Right cardiac atrium (tissue), 5 donors: ENCODE data around the gene PCDHGA11. TPM values are rescaled to one million over a fixed set of nuclear protein-coding genes. Genes with fewer than 3 reads are reported as not detected.
A peak's percentile ranks its signal among the peaks of the same experiment; 100 is the strongest.
"Not testable (repeated sequence)": the region's sequence is repeated elsewhere in the genome, so short reads cannot be mapped to it uniquely, and the experiment has no call there.

Source experiments
- ATAC-seq, 2 donors: fragments of 200-7000 bp; cut with Tn5 transposase; one replicate each; pipeline versions ENCODE4 v1.8.0 to v1.9.1; 2020; ENCODE audit warnings: moderate library complexity in 2 of 2, mild to moderate bottlenecking in 1 of 2
- DNase-seq, 3 donors: peaks; one replicate each; pipeline ENCODE4 v3.0.0-alpha.2; 2020
- H3K27ac ChIP-seq: one replicate; pipeline ENCODE4 v1.5.1; 2013; ENCODE audit warnings: mild to moderate bottlenecking, low read length, control low read depth, moderate library complexity
- H3K27me3 ChIP-seq: one replicate; pipeline ENCODE4 v1.6.1; 2013; ENCODE audit not compliant: control insufficient read depth, insufficient read depth
- H3K4me1 ChIP-seq: one replicate; pipeline ENCODE4 v1.6.1; 2013; ENCODE audit warnings: low read length; ENCODE audit not compliant: control insufficient read depth, insufficient read depth
- H3K4me3 ChIP-seq: one replicate; pipeline ENCODE4 v1.5.1; 2013; ENCODE audit warnings: low read length, control low read depth
- H3K9me3 ChIP-seq: one replicate; pipeline ENCODE4 v1.6.1; 2013; ENCODE audit warnings: low read length; ENCODE audit not compliant: control insufficient read depth
- WGBS: extraction: QIAGEN DNeasy Blood & Tissue Kit; methylation state at CpG from one replicate; pipeline ENCODE4 v1.1.7; 2013; 5-methylcytosine and 5-hydroxymethylcytosine counted together
- intact Hi-C, 4 donors: fragments of 100-400 bp; cut with DNase I; formaldehyde crosslinking; loops; one replicate each; pipeline versions ENCODE4 v1.11.0 to v1.14.0; 2022 to 2023
- polyA plus RNA-seq: library from polyadenylated mRNA; stranded (reverse); fragments of 200-250 nt; gene quantifications from one replicate; pipeline ENCODE4 v1.2.3, GENCODE V29; 2013
- total RNA-seq, 4 donors: library from RNA; stranded (reverse); fragmentation: NEBNext Ultra II Directional; extraction: Animal tissue kit (Norgen Biotek cat#: 25700); gene quantifications; one replicate each; pipeline ENCODE4 v1.2.1, GENCODE V29; 2021
- donor health status: healthy with polysubstance abuse.
- donor health status: DM: no; HTN: yes; CAD: no.
- donor health status: DM: no; HTN: no; CAD: no.
- donor health status: DM: no; HTN: yes; CAD: no; lungs with severe emphysema.
- donor health status: DM: yes; HTN: yes; CAD: no.

PCDHGA11 gene
- total and polyA plus RNA-seq, 5 donors = 2.2 to 4.2 (median 3.4) TPM

DNA sequence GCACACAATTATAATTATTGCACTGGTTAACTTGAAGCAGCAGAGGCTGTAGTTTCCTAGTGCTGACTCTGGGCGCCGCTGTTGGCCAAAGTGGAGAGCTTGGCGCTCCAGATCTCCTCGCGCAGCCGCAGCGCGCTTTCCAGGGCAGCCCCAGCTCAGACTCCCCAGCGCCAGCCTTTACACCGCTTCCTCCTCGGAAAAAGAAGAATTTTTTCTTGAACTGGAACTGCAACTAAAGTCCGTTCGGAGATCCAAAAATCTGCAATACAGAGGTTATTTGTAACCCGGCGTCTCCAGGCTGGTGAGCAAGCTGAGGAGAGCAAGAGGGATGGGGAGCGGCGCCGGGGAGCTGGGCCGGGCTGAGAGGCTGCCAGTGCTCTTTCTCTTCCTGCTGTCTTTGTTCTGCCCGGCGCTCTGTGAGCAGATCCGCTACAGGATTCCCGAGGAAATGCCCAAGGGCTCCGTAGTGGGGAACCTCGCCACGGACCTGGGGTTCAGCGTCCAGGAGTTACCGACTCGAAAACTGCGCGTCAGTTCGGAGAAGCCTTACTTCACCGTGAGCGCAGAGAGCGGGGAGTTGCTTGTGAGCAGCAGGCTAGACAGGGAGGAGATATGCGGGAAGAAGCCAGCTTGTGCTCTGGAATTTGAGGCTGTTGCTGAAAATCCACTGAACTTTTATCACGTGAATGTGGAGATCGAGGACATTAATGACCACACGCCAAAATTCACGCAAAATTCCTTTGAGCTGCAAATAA lies 33.1 kb upstream of the PCDHGA11 start, which contains the start of gene PCDHGB4:
Gene PCDHGB4, plus strand, starts transcription at position 142 of the 755 bp plus-strand sequence. Its CDS starts 187 bp downstream, at position 329.
- peak in 2 of 3 donors; percentile 67 to 78 for DNase-seq
- H3K9me3 ChIP-seq, H3K27me3 ChIP-seq, H3K4me1 ChIP-seq, H3K27ac ChIP-seq, intact Hi-C loops: not testable (repeated sequence)
- peak; percentile 69 to 76 for ATAC-seq
- WGBS = 9% methylated on average over 22 of the region's 40 CpGs
- peak within 1 kb of the TSS; percentile 35 for H3K4me3 ChIP-seq

DNA sequence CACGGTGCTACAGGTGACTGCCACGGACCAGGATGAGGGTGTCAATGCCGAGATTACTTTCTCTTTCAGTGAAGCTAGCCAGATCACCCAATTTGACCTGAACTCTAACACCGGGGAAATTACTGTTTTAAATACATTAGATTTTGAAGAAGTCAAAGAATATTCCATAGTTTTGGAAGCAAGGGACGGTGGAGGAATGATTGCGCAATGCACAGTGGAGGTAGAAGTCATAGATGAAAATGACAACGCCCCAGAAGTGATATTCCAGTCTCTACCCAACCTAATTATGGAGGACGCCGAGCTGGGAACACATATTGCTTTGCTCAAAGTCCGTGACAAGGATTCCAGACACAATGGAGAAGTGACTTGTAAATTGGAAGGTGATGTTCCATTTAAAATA lies 32.2 kb upstream of the PCDHGA11 start:
- H3K9me3 ChIP-seq = peaks cover 9% of the 10 kb centered on the region
- WGBS = 42% methylated on average over 10 of the region's 10 CpGs
- no peak overlapping the region for H3K4me3 ChIP-seq
- no peak for ATAC-seq
- no peak for DNase-seq
- intact Hi-C loops = no loop called here
- no peaks in the 10 kb centered on the region for H3K27me3 ChIP-seq
- H3K27ac ChIP-seq = no peak overlapping the region
- H3K4me1 ChIP-seq = no peaks in the 10 kb centered on the region

DNA sequence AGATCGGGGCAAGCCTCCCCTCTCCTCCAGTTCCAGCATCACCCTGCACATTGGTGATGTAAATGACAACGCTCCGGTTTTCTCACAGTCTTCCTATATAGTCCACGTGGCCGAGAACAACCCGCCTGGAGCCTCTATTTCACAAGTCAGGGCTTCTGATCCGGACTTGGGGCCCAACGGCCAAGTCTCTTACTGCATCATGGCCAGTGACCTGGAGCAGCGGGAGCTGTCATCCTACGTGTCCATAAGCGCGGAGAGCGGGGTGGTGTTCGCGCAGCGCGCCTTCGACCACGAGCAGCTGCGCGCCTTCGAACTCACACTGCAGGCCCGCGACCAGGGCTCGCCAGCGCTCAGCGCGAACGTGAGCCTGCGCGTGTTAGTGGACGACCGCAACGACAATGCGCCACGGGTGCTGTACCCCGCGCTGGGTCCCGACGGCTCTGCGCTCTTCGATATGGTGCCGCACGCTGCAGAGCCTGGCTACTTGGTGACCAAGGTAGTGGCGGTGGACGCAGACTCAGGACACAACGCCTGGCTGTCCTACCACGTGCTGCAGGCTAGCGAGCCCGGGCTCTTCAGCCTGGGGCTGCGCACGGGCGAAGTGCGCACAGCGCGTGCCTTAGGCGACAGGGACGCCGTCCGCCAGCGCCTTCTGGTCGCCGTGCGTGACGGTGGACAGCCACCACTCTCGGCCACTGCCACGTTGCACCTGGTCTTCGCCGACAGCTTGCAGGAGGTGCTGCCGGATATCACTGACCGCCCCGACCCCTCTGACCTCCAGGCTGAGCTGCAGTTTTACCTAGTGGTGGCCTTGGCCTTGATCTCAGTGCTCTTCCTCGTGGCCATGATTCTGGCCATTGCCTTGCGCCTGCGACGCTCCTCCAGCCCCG lies 31.5 kb upstream of the PCDHGA11 start:
- no peak overlapping the region for H3K27ac ChIP-seq
- H3K9me3 ChIP-seq = peaks cover 9% of the 10 kb centered on the region
- intact Hi-C loops = no loop called here
- ATAC-seq (no peak), DNase-seq (peak in 1 of 3 donors; percentile 35)
- no peaks in the 10 kb centered on the region for H3K27me3 ChIP-seq
- WGBS = 30% methylated on average over 77 of the region's 77 CpGs
- H3K4me3 ChIP-seq = no peak overlapping the region
- H3K4me1 ChIP-seq = no peaks in the 10 kb centered on the region

DNA sequence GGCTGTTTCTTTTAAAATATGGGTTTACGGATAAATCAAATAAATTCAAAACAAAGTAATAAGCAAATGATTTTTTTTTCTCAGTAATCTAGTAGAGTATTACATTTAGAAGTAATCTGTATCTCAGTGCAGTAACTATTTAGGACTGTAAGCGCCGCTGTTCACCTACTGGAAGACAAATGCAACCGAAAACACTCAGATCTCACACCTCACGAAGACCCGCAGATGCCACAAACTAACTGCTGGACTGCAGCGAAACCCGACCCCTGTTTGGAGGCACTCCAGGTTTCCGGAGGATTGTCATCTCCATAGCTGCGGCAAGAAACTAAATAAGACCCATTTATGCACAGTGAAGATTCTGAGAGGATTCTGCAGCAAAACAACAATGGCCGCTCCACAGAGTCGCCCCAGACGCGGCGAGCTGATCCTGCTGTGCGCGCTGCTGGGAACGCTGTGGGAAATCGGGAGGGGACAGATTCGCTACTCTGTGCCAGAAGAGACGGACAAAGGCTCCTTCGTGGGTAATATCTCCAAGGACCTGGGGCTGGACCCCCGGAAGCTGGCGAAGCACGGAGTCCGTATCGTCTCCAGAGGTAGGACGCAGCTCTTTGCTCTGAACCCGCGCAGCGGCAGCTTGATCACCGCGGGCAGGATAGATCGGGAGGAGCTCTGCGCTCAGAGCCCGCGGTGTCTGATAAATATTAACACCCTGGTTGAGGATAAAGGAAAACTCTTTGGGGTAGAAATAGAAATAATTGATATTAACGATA lies 28.2 kb upstream of the PCDHGA11 start, which contains the start of gene PCDHGA8:
Gene PCDHGA8, plus strand, starts transcription at position 205 of the 770 bp plus-strand sequence. Its CDS starts 181 bp downstream, at position 386.
- peaks cover 13% of the 10 kb centered on the region for H3K9me3 ChIP-seq
- DNase-seq (no peak), ATAC-seq (no peak)
- H3K27ac ChIP-seq = no peak within 1 kb of the TSS
- no peak within 1 kb of the TSS for H3K4me3 ChIP-seq
- WGBS = 26% methylated on average over 38 of the region's 38 CpGs
- no peaks in the 10 kb centered on the region for H3K4me1 ChIP-seq
- intact Hi-C loops = no loop called here
- no peaks in the 10 kb centered on the region for H3K27me3 ChIP-seq

DNA sequence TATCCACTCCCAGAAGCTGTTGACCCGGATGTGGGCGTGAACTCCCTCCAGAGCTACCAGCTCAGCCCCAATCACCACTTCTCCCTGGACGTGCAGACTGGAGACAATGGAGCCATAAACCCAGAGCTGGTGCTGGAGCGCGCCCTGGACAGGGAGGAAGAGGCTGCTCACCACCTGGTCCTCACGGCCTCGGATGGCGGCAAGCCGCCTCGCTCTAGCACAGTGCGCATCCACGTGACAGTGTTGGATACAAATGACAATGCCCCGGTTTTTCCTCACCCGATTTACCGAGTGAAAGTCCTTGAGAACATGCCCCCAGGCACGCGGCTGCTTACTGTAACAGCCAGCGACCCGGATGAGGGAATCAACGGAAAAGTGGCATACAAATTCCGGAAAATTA lies 27.6 kb upstream of the PCDHGA11 start:
- intact Hi-C loops = no loop called here
- Histone ChIP-seq H3K27me3 (no peaks in the 10 kb centered on the region), H3K27ac (no peak overlapping the region), H3K4me1 (no peaks in the 10 kb centered on the region), H3K4me3 (no peak overlapping the region), H3K9me3 (peaks cover 13% of the 10 kb centered on the region)
- 35% methylated on average over 21 of the region's 21 CpGs for WGBS
- DNase-seq (no peak), ATAC-seq (no peak)

DNA sequence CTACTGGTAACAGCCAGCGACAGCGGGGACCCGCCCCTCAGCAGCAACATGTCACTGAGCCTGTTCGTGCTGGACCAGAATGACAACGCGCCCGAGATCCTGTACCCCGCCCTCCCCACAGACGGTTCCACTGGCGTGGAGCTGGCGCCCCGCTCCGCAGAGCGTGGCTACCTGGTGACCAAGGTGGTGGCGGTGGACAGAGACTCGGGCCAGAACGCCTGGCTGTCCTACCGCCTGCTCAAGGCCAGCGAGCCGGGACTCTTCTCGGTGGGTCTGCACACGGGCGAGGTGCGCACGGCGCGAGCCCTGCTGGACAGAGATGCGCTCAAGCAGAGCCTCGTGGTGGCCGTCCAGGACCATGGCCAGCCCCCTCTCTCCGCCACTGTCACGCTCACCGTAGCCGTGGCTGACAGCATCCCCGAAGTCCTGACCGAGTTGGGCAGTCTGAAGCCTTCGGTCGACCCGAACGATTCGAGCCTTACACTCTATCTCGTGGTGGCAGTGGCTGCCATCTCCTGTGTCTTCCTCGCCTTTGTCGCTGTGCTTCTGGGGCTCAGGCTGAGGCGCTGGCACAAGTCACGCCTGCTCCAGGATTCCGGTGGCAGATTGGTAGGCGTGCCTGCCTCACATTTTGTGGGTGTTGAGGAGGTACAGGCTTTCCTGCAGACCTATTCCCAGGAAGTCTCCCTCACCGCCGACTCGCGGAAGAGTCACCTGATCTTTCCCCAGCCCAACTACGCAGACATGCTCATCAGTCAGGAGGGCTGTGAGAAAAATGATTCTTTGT lies 26.3 kb upstream of the PCDHGA11 start:
- H3K4me1 ChIP-seq, H3K27me3 ChIP-seq, ATAC-seq, H3K4me3 ChIP-seq, H3K27ac ChIP-seq, intact Hi-C loops, DNase-seq: not testable (repeated sequence)
- WGBS = 31% methylated on average over 43 of the region's 53 CpGs
- H3K9me3 ChIP-seq = peaks cover 14% of the 10 kb centered on the region

DNA sequence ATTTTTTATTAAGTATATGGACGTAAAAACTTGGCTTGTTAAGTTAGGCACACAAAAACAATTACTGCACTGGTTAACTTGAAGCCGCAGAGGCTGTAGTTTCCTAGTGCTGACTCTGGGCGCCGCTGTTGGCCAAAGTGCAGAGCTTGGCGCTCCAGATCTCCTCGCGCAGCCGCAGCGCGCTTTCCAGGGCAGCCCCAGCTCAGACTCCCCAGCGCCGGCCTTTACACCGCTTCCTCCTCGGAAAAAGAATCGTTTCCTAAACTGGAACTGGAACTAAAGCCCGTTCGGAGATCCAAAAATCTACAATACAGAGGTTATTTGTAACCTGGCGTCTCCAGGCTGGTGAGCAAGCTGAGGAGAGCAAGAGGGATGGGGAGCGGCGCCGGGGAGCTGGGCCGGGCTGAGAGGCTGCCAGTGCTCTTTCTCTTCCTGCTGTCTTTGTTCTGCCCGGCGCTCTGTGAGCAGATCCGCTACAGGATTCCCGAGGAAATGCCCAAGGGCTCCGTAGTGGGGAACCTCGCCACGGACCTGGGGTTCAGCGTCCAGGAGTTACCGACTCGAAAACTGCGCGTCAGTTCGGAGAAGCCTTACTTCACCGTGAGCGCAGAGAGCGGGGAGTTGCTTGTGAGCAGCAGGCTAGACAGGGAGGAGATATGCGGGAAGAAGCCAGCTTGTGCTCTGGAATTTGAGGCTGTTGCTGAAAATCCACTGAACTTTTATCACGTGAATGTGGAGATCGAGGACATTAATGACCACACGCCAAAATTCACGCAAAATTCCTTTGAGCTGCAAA lies 22.9 kb upstream of the PCDHGA11 start, which contains the start of gene PCDHGB5:
Gene PCDHGB5, plus strand, starts transcription at position 192 of the 796 bp plus-strand sequence. Its CDS starts 181 bp downstream, at position 373.
- DNase-seq = peak in 2 of 3 donors; percentile 76 to 80
- H3K4me1 ChIP-seq, H3K27ac ChIP-seq, intact Hi-C loops, H3K27me3 ChIP-seq: not testable (repeated sequence)
- peak; percentile 86 to 91 for ATAC-seq
- WGBS = 8% methylated on average over 24 of the region's 43 CpGs
- Histone ChIP-seq H3K9me3 (peaks cover 14% of the 10 kb centered on the region), H3K4me3 (peak within 1 kb of the TSS; percentile 23)

DNA sequence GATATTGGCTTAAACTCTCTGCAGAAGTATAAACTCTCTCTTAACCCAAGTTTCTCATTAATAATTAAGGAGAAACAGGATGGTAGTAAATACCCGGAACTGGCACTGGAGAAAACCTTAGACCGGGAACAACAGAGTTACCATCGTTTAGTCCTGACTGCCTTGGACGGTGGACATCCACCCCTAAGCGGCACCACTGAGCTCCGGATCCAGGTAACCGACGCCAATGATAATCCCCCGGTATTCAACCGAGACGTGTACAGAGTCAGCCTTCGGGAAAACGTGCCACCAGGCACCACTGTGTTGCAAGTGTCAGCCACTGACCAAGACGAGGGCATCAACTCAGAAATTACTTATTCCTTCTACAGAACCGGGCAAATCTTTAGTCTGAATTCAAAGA lies 22.2 kb upstream of the PCDHGA11 start:
- Histone ChIP-seq H3K27me3 (no peaks in the 10 kb centered on the region), H3K9me3 (peaks cover 13% of the 10 kb centered on the region), H3K4me1 (no peaks in the 10 kb centered on the region), H3K4me3 (no peak overlapping the region), H3K27ac (no peak overlapping the region)
- DNase-seq (no peak), ATAC-seq (no peak)
- intact Hi-C loops = no loop called here
- WGBS = 23% methylated on average over 15 of the region's 15 CpGs

DNA sequence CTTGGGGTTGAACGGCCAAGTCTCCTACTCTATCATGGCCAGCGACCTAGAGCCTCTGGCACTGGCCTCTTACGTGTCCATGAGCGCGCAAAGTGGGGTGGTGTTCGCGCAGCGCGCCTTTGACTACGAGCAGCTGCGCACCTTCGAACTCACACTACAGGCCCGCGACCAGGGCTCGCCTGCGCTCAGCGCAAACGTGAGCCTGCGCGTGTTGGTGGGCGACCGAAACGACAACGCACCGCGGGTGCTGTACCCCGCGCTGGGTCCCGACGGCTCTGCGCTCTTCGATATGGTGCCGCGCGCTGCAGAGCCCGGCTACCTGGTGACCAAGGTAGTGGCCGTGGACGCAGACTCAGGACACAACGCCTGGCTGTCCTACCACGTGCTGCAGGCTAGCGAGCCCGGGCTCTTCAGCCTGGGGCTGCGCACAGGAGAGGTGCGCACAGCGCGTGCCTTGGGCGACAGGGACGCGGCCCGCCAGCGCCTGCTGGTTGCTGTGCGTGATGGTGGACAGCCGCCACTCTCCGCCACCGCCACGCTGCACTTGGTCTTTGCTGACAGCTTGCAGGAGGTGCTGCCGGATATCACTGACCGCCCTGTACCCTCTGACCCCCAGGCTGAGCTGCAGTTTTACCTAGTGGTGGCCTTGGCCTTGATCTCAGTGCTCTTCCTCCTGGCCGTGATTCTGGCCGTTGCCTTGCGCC lies 21.1 kb upstream of the PCDHGA11 start:
- DNase-seq = no peak
- Histone ChIP-seq H3K9me3 (peaks cover 14% of the 10 kb centered on the region), H3K27ac (no peak overlapping the region), H3K4me1 (no peaks in the 10 kb centered on the region), H3K27me3 (no peaks in the 10 kb centered on the region), H3K4me3 (no peak overlapping the region)
- 22% methylated on average over 61 of the region's 61 CpGs for WGBS
- peak in 1 of 2 donors; percentile 19 for ATAC-seq
- intact Hi-C loops = loop anchor here in 1 of 4 donors (10.0 kb wide), 1 partner anchor 165 kb away; no protein-coding TSS in a partner anchor
